Astrocyte (in vitro differentiated cells and primary cell): Measurements from ENCODE around the gene TRNAU1AP. TPM values are rescaled to one million over a fixed set of nuclear protein-coding genes. Genes with fewer than 3 reads are reported as not detected.

Experiments used
- DNase-seq: peaks from one replicate; pipeline ENCODE4 v3.0.0-alpha.2; 2010; ENCODE audit warnings: low read depth
- FAIRE-seq: peaks from 2 replicates; lab custom pipeline; 2011; peaks lifted over from hg19 to GRCh38; lab: Jason Lieb, UNC
- H2AFZ ChIP-seq: 2 replicates; pipeline ENCODE4 v1.6.0; 2012; ENCODE audit warnings: low read depth, low read length, inconsistent platforms
- H3K27ac ChIP-seq: 2 replicates; pipeline ENCODE4 v1.5.1; 2011; ENCODE audit warnings: low read depth, low read length, inconsistent platforms
- H3K27me3 ChIP-seq: 2 replicates; pipeline ENCODE4 v1.6.0; 2011; ENCODE audit warnings: low read length, inconsistent platforms; ENCODE audit not compliant: insufficient read depth
- H3K36me3 ChIP-seq: 2 replicates; pipeline ENCODE4 v1.5.1; 2011; ENCODE audit warnings: low read length, inconsistent platforms; ENCODE audit not compliant: insufficient read depth
- H3K4me1 ChIP-seq: 2 replicates; pipeline ENCODE4 v1.5.1; 2011; ENCODE audit warnings: low read length, inconsistent platforms; ENCODE audit not compliant: insufficient read depth
- H3K4me2 ChIP-seq: 2 replicates; pipeline ENCODE4 v1.6.0; 2012; ENCODE audit warnings: low read length, inconsistent platforms
- H3K4me3 ChIP-seq: 2 replicates; pipeline ENCODE4 v1.5.1; 2011; ENCODE audit warnings: low read depth, mild to moderate bottlenecking, low read length, inconsistent platforms; ENCODE audit not compliant: insufficient read depth
- H3K79me2 ChIP-seq: 2 replicates; pipeline ENCODE4 v1.6.0; 2012; ENCODE audit warnings: mild to moderate bottlenecking, low read length, inconsistent platforms; ENCODE audit not compliant: insufficient read depth
- H3K9ac ChIP-seq: 2 replicates; pipeline ENCODE4 v1.6.0; 2012; ENCODE audit warnings: mild to moderate bottlenecking, low read length, inconsistent platforms
- H3K9me3 ChIP-seq: 2 replicates; pipeline ENCODE4 v1.5.1; 2012; ENCODE audit warnings: low read depth, mild to moderate bottlenecking, low read length, inconsistent platforms; ENCODE audit not compliant: insufficient read depth
- H4K20me1 ChIP-seq: 2 replicates; pipeline ENCODE4 v1.6.0; 2012; ENCODE audit warnings: low read length, inconsistent platforms; ENCODE audit not compliant: insufficient read depth
- H3K27ac Mint-ChIP-seq: one replicate; pipeline ENCODE4 v1.8.0; 2021; ENCODE audit warnings: mild to moderate bottlenecking, mixed read lengths; ENCODE audit not compliant: unreplicated experiment
- H3K27me3 Mint-ChIP-seq: one replicate; pipeline ENCODE4 v1.8.0; 2021; ENCODE audit warnings: low read depth, mixed read lengths; ENCODE audit not compliant: unreplicated experiment
- H3K36me3 Mint-ChIP-seq: one replicate; pipeline ENCODE4 v1.8.0; 2021; ENCODE audit warnings: low read depth, mixed read lengths; ENCODE audit not compliant: unreplicated experiment
- H3K4me1 Mint-ChIP-seq: one replicate; pipeline ENCODE4 v1.8.0; 2021; ENCODE audit warnings: low read depth, mixed read lengths; ENCODE audit not compliant: unreplicated experiment
- H3K4me3 Mint-ChIP-seq: one replicate; pipeline ENCODE4 v1.8.0; 2021; ENCODE audit warnings: mild to moderate bottlenecking, moderate library complexity, mixed read lengths; ENCODE audit not compliant: unreplicated experiment
- H3K9me3 Mint-ChIP-seq: one replicate; pipeline ENCODE4 v1.8.0; 2021; ENCODE audit warnings: mild to moderate bottlenecking, mixed read lengths; ENCODE audit not compliant: unreplicated experiment
- CTCF ChIP-seq: IDR thresholded peaks from 2 replicates; pipeline ENCODE4 v1.5.1; 2011; ENCODE audit warnings: low read depth, mild to moderate bottlenecking, inconsistent platforms, low read length, moderate library complexity; ENCODE audit not compliant: insufficient read depth
- EZH2 ChIP-seq: IDR thresholded peaks from 2 replicates; pipeline ENCODE4 v1.6.1; 2012; ENCODE audit warnings: mild to moderate bottlenecking, low read length, inconsistent platforms; ENCODE audit not compliant: insufficient read depth
- total RNA-seq: library from RNA; stranded (reverse); gene quantifications from 2 replicates; pipeline ENCODE4 v1.2.1, GENCODE V29; 2021

Gene TRNAU1AP
- total RNA-seq, 1 donor from 2014 or later = 21.7 TPM

GRCh38 chr1:28606771-28607170 is 53.9 kb downstream of the TRNAU1AP start:
- FAIRE-seq (no peak), DNase-seq (no peak)
- Mint-ChIP-seq H3K4me1 (peaks cover 8% of the 10 kb centered on the region), H3K27ac (no peak overlapping the region), H3K9me3 (no peaks in the 10 kb centered on the region), H3K4me3 (no peak overlapping the region), H3K27me3 (no peaks in the 10 kb centered on the region), H3K36me3 (peaks cover 1% of the 10 kb centered on the region)
- H3K36me3 ChIP-seq = peaks cover 23% of the 10 kb centered on the region
- no peak overlapping the region for H3K4me2 ChIP-seq
- H2AFZ ChIP-seq = no peak overlapping the region
- H3K4me3 ChIP-seq = no peak overlapping the region
- TF ChIP-seq CTCF = no peak
- no peak for TF ChIP-seq EZH2
- no peak overlapping the region for H3K9ac ChIP-seq
- no peak overlapping the region for H3K27ac ChIP-seq
- H3K27me3 ChIP-seq = no peaks in the 10 kb centered on the region
- H3K79me2 ChIP-seq = no peaks in the 10 kb centered on the region
- H3K9me3 ChIP-seq = no peaks in the 10 kb centered on the region
- peaks cover 8% of the 10 kb centered on the region for H4K20me1 ChIP-seq
- peaks cover 7% of the 10 kb centered on the region for H3K4me1 ChIP-seq

- Mint-ChIP-seq H3K4me3 (no peak overlapping the region), H3K27me3 (no peaks in the 10 kb centered on the region), H3K9me3 (no peaks in the 10 kb centered on the region), H3K27ac (no peak overlapping the region), H3K4me1 (no peaks in the 10 kb centered on the region), H3K36me3 (peaks cover 8% of the 10 kb centered on the region)
- no peak for TF ChIP-seq CTCF
- no peak for TF ChIP-seq EZH2
- Histone ChIP-seq H3K4me2 (no peak overlapping the region), H2AFZ (no peak overlapping the region), H3K27ac (no peak overlapping the region), H3K36me3 (peaks cover 16% of the 10 kb centered on the region), H3K9ac (no peak overlapping the region), H4K20me1 (no peaks in the 10 kb centered on the region), H3K4me3 (no peak overlapping the region), H3K27me3 (no peaks in the 10 kb centered on the region), H3K4me1 (no peaks in the 10 kb centered on the region), H3K79me2 (no peaks in the 10 kb centered on the region), H3K9me3 (no peaks in the 10 kb centered on the region)
- DNase-seq = no peak
- FAIRE-seq = no peak
Observed at GRCh38 chr1:28613175-28613574, 60.3 kb downstream of the TRNAU1AP start.

Other genes starting within 250 kb of the TRNAU1AP start
- 10.4 and 11.6 TPM in 2 replicates for gene MED18, start 224.0 kb upstream of the TRNAU1AP start, total RNA-seq
- gene PHACTR4, start 183.3 kb upstream of the TRNAU1AP start, total RNA-seq = 72.6 and 78.5 TPM in 2 replicates
- 21.8 and 23.7 TPM in 2 replicates for gene RCC1, start 47.0 kb upstream of the TRNAU1AP start, total RNA-seq
- 1.2 and 2.1 TPM in 2 replicates for gene RAB42, start 39.2 kb downstream of the TRNAU1AP start, total RNA-seq
- 25.9 and 26.8 TPM in 2 replicates for gene TAF12, start 90.0 kb downstream of the TRNAU1AP start, total RNA-seq
- not detected in 2 replicates for gene RNU11, start 95.5 kb downstream of the TRNAU1AP start, total RNA-seq
- 11.9 and 12.6 TPM in 2 replicates for gene GMEB1, start 115.7 kb downstream of the TRNAU1AP start, total RNA-seq
- gene YTHDF2, start 183.9 kb downstream of the TRNAU1AP start, total RNA-seq = 91.3 and 97.5 TPM in 2 replicates